Activated naive CD4-positive, alpha-beta T cell treated with anti-CD3 and anti-CD28 coated beads, Interleukin-2, amount 50 U/mL, for 24 hours (primary cell): ENCODE results near the gene SETDB1.

Experiments
- H3K27ac Mint-ChIP-seq: one replicate; pipeline ENCODE4 v1.8.0; 2021; ENCODE audit warnings: mild to moderate bottlenecking, mixed read lengths
- H3K27me3 Mint-ChIP-seq: one replicate; pipeline ENCODE4 v1.8.0; 2021; ENCODE audit warnings: mixed read lengths
- H3K36me3 Mint-ChIP-seq: one replicate; pipeline ENCODE4 v1.8.0; 2021; ENCODE audit warnings: mixed read lengths
- H3K4me1 Mint-ChIP-seq: one replicate; pipeline ENCODE4 v1.8.0; 2021; ENCODE audit warnings: mixed read lengths
- H3K4me3 Mint-ChIP-seq: one replicate; pipeline ENCODE4 v1.8.0; 2021; ENCODE audit warnings: mild to moderate bottlenecking, mixed read lengths
- H3K9me3 Mint-ChIP-seq: one replicate; pipeline ENCODE4 v1.8.0; 2021; ENCODE audit warnings: mixed read lengths

The SETDB1 gene

DNA sequence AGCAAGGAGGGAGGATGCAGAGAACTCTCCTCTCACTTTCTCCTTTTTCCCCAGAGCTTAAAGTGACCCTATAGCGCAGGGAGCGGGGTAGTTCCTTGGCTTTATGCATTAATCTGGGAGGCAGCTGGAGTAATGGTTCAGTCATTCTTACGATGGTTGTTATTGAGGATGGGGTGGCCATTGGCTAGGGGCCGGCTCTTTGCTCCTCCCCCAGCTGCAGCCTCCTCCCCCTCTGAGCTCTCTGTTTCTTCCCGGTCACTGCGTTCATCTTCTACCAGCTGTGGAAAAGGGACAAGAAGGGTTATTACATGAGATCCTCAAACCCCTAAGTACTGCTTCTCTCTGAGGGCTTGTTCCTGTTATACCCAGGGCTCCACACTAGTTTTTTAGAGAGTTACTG is 39.8 kb downstream of the SETDB1 start:
- Mint-ChIP-seq H3K36me3 (peaks cover 13% of the 10 kb centered on the region), H3K4me3 (no peak overlapping the region), H3K4me1 (peaks cover 13% of the 10 kb centered on the region), H3K9me3 (no peaks in the 10 kb centered on the region), H3K27ac (no peak overlapping the region), H3K27me3 (no peaks in the 10 kb centered on the region)

DNA sequence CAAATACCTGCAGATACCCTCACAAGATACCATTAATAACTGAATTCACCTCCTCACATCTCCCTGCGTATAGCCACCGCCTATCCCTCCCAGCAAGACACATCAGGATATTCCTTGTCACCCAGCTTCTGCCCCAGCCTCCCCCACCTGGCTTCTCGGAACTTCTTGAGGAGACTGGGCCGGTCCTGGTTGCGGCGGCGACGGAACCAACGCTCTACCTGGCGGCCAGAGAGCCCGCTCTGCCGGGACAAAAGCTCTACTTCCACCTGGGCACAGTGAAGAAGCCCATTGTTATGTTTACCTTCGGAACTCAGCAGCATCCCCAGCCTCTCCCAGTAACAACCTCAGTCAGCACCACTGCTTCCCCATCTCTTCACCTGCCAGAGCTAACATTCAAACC is 41.8 kb downstream of the SETDB1 start:
- H3K4me1 Mint-ChIP-seq: peaks cover 32% of the 10 kb centered on the region
- H3K36me3 Mint-ChIP-seq: peaks cover 15% of the 10 kb centered on the region
- no peak overlapping the region for H3K4me3 Mint-ChIP-seq
- H3K27me3 Mint-ChIP-seq: no peaks in the 10 kb centered on the region
- no peaks in the 10 kb centered on the region for H3K9me3 Mint-ChIP-seq
- no peak overlapping the region for H3K27ac Mint-ChIP-seq

DNA sequence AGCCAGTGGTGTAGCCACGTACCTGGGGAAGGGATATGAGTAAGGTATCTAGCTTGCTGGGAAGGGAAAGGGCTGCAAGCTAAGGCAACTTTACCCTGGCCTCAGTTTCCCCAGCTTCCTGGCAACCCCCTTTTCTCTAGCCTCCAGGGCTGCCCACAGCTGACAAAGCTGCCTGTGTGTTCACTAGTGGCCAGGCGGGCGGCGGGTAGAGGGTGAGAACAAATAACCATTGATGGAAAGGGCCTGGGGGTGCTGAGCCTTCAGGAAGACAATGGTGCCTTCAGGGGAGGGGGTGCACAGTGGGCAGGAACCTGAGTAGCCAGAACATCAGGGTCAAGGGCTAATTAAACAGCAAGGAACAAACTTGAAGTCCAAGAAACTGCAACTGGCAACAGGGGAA is 42.3 kb downstream of the SETDB1 start:
- H3K27ac Mint-ChIP-seq: peak overlapping the region; percentile 93
- H3K36me3 Mint-ChIP-seq: peaks cover 15% of the 10 kb centered on the region
- peaks cover 36% of the 10 kb centered on the region for H3K4me1 Mint-ChIP-seq
- no peaks in the 10 kb centered on the region for H3K27me3 Mint-ChIP-seq
- H3K4me3 Mint-ChIP-seq: no peak overlapping the region
- no peaks in the 10 kb centered on the region for H3K9me3 Mint-ChIP-seq

DNA sequence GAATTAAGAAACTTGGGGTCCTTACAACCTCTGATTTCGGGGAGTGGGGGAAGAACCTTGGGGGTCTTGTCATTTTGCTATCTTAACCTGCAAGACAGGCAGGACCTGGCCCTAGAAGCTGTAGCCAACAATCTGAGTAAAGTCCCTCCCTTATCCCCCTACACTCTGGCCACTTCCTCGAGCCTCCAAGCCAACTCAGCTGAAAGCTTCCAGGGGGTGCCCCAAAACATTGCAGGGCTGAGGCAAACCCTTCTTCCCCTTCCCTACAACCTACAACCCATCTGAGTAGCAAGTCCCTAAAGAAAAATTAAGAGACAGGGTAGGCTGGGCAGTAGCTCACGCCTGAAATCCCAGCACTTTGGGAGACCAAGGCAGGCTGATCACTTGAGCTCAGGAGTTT is 43.5 kb downstream of the SETDB1 start:
- Mint-ChIP-seq H3K36me3 (peaks cover 13% of the 10 kb centered on the region), H3K4me3 (no peak overlapping the region), H3K27ac (no peak overlapping the region), H3K4me1 (peaks cover 36% of the 10 kb centered on the region), H3K9me3 (no peaks in the 10 kb centered on the region), H3K27me3 (no peaks in the 10 kb centered on the region)

DNA sequence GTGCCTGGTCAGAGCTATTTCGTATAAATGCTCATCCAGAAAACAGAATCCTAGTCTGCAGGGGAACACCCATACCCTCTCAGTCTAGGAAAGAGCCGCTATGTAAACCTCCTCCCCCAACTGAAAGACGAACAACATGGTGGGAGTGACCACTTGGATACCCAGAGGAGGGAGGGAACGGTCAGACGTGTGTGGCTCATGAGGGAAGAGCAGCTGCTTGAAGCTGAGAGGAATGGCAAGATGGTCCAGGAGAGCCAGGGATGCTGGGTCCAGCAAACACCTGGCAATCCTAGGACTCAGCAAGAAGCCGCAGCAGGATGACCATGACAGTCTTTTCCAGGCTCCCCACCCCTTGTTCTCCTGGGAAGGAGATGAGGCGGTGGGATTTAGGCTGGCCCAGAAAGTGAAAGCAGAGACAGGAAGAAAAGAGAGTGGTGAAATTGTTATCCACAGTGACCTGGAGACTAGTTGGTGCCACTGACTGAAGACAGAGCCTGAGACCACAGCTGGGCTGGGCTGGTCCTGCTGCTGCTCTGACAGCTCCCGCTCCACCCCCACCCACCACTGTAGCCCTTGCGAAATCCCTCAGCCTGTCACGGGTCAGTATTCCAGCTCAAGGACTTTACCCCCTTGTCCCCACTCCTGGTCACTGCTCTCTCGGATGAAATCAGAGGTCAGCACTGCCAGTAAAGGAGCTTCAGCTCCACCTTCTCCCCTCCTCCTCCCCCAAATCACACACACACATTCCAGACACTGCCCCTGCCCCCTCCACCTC is 44.8 kb downstream of the SETDB1 start:
- no peaks in the 10 kb centered on the region for H3K9me3 Mint-ChIP-seq
- H3K4me1 Mint-ChIP-seq: peaks cover 43% of the 10 kb centered on the region
- H3K27me3 Mint-ChIP-seq: no peaks in the 10 kb centered on the region
- peaks cover 13% of the 10 kb centered on the region for H3K36me3 Mint-ChIP-seq
- H3K27ac Mint-ChIP-seq: peak overlapping the region; percentile 86
- peak overlapping the region; percentile 15 for H3K4me3 Mint-ChIP-seq

DNA sequence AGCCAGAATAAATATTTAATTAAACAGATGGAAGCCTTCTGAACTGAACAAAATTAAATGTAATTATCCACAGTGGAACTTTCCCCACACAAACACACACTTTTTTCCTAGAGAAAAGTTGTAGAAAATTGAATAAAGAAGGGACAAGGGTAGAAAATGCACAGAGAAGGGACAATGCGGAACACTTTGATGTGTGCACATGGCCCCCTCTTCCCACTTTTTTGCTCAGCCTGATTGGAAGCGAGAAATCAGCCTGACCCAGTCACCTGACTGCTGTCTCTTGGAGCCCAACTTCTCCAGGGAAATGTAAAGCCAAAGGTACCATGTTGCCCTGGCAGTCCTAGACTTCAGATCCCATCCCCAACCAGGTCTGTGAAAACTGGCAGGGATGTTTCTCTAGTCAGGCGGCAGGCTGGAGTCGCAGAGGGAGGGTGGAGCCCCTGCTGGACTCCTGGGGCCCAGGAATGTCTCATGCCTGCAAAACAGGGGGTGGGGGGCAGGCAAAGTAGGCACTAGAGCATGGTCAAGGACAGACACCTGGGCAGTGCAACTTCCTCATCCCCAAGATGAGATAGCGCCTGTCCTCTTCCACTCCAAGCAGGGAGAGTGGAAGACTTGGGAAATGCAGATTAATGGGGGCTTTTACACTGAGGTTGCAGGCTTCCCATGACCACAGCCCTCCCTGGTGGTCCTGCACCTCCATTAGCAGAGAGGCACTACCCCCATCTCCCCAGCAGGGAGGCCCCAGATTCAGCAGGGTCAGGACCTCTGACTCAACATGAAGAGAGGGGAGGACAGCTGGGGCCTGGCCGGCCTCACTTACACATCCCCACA is 45.6 kb downstream of the SETDB1 start:
- H3K4me3 Mint-ChIP-seq: peak overlapping the region; percentile 90
- peaks cover 7% of the 10 kb centered on the region for H3K36me3 Mint-ChIP-seq
- H3K4me1 Mint-ChIP-seq: peaks cover 51% of the 10 kb centered on the region
- H3K27me3 Mint-ChIP-seq: no peaks in the 10 kb centered on the region
- H3K9me3 Mint-ChIP-seq: no peaks in the 10 kb centered on the region
- H3K27ac Mint-ChIP-seq: peak overlapping the region; percentile 72

DNA sequence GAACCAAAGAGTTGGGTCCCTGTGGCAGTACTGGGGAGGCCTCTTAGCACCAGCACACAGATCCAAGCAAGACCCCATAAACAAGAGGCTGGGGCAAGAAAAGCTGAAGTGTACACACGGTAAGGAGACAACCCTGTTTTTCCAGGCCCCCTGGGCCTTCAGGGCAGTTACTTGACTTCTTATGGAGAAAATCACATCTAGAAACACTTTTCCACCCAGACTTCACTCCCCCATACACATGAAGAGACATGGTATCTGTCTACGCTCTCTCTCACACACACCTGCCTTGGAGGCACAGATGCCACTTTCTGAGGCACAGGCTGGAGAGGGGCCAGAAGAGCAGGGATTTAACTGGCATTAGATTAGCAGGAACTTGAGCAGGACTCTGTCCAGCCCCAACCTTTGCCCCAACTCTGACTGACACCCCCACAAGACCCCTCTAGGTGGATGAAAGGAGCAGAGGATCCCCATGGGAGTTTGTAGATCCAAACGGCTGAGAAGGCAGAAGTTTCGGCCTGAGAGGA is 46.3 kb downstream of the SETDB1 start:
- no peaks in the 10 kb centered on the region for H3K9me3 Mint-ChIP-seq
- peaks cover 58% of the 10 kb centered on the region for H3K4me1 Mint-ChIP-seq
- no peaks in the 10 kb centered on the region for H3K27me3 Mint-ChIP-seq

DNA sequence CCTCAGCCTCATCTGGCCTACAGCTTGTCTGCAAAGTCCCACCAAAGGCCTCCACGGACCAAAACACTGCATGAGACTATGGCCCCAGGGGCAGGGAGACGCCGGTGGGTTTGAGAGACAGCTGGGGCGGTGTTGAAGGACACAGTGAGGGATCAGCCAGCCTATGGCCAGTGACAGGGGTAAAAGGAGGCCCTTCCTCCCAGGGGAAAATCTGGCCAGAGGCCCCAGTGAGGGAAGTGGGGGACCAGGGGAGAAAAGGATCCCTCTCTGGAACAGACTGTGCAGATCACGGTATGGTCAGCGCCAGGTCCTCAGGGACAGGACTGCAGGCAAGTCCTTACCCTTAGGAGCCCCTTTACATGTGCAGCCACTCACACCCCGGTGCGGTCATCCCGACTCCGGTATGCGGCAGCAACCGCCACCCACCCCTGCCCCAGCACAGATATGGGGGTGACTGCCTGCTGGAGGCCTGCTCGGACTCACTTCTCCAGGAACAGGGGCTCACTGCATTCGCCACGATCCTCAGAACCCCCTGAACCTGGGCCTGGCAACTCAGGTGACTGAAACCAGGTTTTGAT is 47.2 kb downstream of the SETDB1 start:
- H3K36me3 Mint-ChIP-seq: peaks cover 4% of the 10 kb centered on the region
- peak overlapping the region; percentile 90 for H3K4me3 Mint-ChIP-seq
- H3K27me3 Mint-ChIP-seq: no peaks in the 10 kb centered on the region
- H3K4me1 Mint-ChIP-seq: peaks cover 67% of the 10 kb centered on the region
- no peaks in the 10 kb centered on the region for H3K9me3 Mint-ChIP-seq
- peak overlapping the region; percentile 92 for H3K27ac Mint-ChIP-seq

More for the DNA sequence above, 46.3 kb downstream of the SETDB1 start:
- peaks cover 6% of the 10 kb centered on the region for H3K36me3 Mint-ChIP-seq
- peak overlapping the region; percentile 90 for H3K4me3 Mint-ChIP-seq
- H3K27ac Mint-ChIP-seq: peak overlapping the region; percentile 72

DNA sequence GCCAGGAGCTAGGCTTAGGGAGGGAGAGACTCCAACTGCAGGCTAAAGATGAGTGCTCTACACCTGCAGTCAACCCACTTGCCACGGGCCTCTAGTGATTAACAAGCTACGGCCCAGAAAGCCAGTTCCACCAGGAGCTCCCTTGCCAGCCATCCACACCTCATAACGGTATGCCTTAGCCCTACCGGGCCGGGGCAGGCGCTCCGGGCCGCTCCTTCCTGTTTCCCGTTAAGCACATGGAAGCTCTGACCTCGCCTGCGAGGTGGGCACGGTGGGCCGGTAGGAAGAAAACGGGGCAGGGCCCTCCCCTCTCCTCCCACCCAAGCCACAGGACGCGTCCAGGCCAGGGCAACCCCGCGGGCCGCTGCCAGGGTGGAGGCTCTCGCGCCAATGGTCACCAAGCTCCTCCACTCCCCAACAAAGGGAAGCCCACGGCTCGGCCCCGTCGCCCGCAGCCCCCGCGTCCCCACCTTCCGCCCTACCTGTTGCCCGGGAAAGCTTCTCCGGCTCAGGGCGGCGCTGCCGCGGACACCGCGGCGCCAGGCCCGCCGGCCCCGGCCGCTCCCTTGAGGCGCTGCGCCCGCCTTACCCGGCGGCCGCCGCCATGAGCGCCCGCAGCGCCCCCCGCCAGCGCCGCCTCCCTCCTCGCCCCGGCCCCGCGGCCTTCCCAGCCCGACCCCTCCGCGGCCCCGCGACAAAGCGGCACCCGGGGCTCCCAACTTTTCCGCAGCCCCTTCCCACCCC is 47.8 kb downstream of the SETDB1 start:
- peak overlapping the region; percentile 90 for H3K4me3 Mint-ChIP-seq
- H3K27me3 Mint-ChIP-seq: no peaks in the 10 kb centered on the region
- peaks cover 69% of the 10 kb centered on the region for H3K4me1 Mint-ChIP-seq
- peaks cover 4% of the 10 kb centered on the region for H3K36me3 Mint-ChIP-seq
- H3K9me3 Mint-ChIP-seq: no peaks in the 10 kb centered on the region
- H3K27ac Mint-ChIP-seq: peak overlapping the region; percentile 92

DNA sequence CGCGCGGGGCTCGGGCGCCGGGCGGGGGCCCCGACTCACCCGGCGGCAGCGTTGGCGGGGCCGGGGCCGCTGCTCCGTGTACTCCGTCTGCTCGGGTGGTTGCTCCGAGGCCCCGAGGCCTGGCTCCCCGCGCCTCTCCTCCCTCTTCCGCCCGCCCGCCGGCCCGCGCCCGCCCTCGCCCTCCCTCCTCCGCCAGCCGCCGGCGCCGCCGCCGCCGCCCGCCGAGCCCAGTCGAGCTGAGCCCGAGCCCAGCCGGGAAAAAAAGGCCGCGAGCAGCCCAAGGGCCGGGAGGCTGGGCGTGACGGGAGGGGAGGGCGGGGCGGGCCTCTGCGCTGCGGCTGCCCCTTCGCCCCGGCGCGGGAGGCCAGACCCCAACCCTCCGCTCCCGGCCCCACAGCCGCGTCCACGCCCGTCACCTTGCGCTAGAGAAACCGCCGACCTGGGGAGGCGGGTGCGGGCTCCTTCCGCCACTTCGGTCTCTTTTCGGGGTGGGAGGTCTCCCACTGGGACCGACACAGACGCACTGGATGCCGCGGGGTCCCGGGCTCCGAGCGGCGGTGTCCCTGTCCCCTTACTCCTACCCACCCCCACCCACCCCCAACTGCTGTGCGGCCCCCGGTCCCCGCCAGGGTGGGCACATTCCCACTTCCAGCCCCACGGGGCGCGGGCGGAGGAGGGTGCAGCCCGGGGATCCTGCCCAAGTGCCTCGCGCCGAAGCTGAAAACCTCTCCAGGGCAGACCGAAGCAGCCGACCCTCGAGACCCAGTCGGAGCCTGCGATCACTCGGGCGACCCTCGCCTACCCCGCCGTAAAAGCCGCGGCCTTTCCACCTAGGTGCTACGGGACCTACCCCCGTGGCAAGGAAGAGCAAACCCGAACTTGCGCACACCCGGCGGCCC is 48.7 kb downstream of the SETDB1 start, which contains the start of gene CERS2:
CERS2 (minus strand) TSS at position 256 of the 899 bp plus-strand sequence. CDS start 5,745 bp downstream, outside the sequence.
- Mint-ChIP-seq H3K27ac (peak within 1 kb of the TSS; percentile 92), H3K4me1 (peaks cover 75% of the 10 kb centered on the region), H3K36me3 (peaks cover 4% of the 10 kb centered on the region), H3K9me3 (no peaks in the 10 kb centered on the region), H3K4me3 (peak within 1 kb of the TSS; percentile 90), H3K27me3 (no peaks in the 10 kb centered on the region)

DNA sequence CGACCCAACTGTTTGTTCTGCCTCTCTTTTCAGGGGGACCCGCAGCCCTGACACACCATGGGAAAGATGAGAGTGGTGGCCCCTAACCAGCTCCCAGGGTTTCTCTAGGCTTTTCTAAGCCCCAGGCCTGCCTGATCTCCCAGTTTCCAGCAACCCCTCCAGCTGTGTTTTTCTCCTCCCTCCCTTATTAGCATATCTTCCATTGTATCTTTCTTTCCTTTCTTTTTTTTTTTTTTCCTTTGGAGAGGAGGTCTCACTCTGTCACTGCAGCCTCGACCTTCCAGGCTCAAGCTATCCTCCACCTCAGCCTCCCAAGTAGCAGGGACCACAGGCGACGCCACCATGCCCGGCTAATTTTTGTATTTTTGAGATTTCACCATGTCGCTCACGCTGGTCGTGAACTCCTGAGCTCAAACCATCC is 50.2 kb downstream of the SETDB1 start:
- Mint-ChIP-seq H3K27me3 (no peaks in the 10 kb centered on the region), H3K27ac (peak overlapping the region; percentile 13), H3K9me3 (no peaks in the 10 kb centered on the region), H3K36me3 (peaks cover 4% of the 10 kb centered on the region), H3K4me3 (peak overlapping the region; percentile 81), H3K4me1 (peaks cover 64% of the 10 kb centered on the region)

DNA sequence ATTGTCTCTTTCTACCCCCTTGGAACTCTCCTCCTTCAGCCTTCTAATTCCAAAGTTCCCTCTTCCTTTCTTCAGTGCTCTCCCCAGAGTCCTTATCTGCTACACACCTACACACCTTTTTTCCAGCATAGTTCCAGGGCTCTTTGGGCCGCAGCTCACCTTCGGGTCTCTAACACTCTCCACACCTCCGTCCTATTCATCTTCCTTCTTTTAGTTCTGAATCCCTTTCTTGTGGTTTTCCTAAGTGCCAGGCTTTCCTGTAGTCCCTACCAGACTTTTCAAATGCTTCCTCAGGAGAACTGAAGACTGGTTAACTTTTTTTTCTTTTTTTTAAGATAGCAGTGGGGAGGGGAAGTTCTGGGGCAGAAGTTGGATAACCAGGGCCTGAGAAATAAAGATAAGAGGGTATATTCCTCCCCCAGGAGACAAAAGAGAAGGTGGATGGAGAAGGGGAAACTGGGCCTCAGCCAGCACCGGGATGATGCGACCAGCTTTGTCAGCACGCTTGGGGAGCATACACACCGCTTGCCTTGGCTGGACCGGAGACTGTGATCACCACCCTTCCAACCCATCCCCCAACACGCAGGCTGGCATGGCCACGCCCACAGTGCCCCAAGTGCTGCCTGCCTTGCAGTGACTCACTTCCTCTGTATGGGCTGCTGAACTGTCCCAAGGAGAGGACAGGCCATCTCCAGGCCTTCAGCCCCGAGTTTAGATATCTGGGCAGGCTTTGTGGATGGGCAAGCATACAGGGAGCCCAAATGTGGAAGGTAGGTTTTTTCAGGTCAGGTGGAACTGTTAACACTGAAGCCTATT is 50.9 kb downstream of the SETDB1 start:
- H3K4me3 Mint-ChIP-seq: peak overlapping the region; percentile 81
- H3K36me3 Mint-ChIP-seq: peaks cover 4% of the 10 kb centered on the region
- peak overlapping the region; percentile 86 for H3K27ac Mint-ChIP-seq
- H3K9me3 Mint-ChIP-seq: no peaks in the 10 kb centered on the region
- no peaks in the 10 kb centered on the region for H3K27me3 Mint-ChIP-seq
- peaks cover 57% of the 10 kb centered on the region for H3K4me1 Mint-ChIP-seq
